A549 (cell line): ENCODE results near the gene ARPC1A. TPM values are rescaled to one million over a fixed set of nuclear protein-coding genes. Genes with fewer than 3 reads are reported as not detected.
A peak's percentile ranks its signal among the peaks of the same experiment; 100 is the strongest.

Experiments
- ATAC-seq, 2 experiments: fragments of 200-7000 bp in 1 of 2; fragments of >200 bp in 1 of 2; cut with Nextera tagmentation in 1 of 2; cut with Tn5 transposase in 1 of 2; 3 replicates each; pipeline versions ENCODE4 v1.8.0 to v1.9.1; 2018 to 2020; ENCODE audit warnings: mild to moderate bottlenecking in 1 of 2, moderate library complexity in 1 of 2
- CTCF ChIA-PET: fragments of 300-600 bp; sonication (Branson Sonifier 250); formaldehyde crosslinking; extraction: SDS; loops from one replicate; lab custom pipeline; 2021; ENCODE audit warnings: antibody characterized with exemption, inconsistent platforms; lab: Yijun Ruan, JAX
- POLR2A ChIA-PET: fragments of 350-600 bp; formaldehyde crosslinking; extraction: SDS; loops from one replicate; lab custom pipeline; 2021; ENCODE audit warnings: antibody characterized with exemption, inconsistent platforms; lab: Yijun Ruan, JAX
- DNase-seq, 2 experiments: peaks; one replicate each; pipeline versions ENCODE4 v3.0.0 to v3.0.0-alpha.2; 2011 to 2016; ENCODE audit warnings: low read depth in 1 of 2, low spot score in 1 of 2
- FAIRE-seq: peaks from 2 replicates; lab custom pipeline; 2011; peaks lifted over from hg19 to GRCh38; lab: Jason Lieb, UNC
- H3K27ac ChIP-seq, 2 experiments: fragments of >200 bp; sonication (Bioruptor Twin); formaldehyde crosslinking; 3 replicates each; pipeline ENCODE4 v1.5.1; 2016 to 2017
- H3K4me1 ChIP-seq: fragments of >200 bp; sonication (Bioruptor Twin); formaldehyde crosslinking; 3 replicates; pipeline ENCODE4 v1.6.1; 2016
- H3K4me2 ChIP-seq: fragments of >200 bp; sonication (Bioruptor Twin); formaldehyde crosslinking; 3 replicates; pipeline ENCODE4 v1.6.1; 2016
- H3K4me3 ChIP-seq: fragments of >200 bp; sonication (Bioruptor Twin); formaldehyde crosslinking; 3 replicates; pipeline ENCODE4 v1.5.1; 2016
- H3K9me3 ChIP-seq: fragments of >200 bp; sonication (Bioruptor Twin); formaldehyde crosslinking; 3 replicates; pipeline ENCODE4 v1.6.1; 2016
- BCL3 ChIP-seq: fragments of >200 bp; sonication (Bioruptor Twin); formaldehyde crosslinking; IDR thresholded peaks from 3 replicates; pipeline ENCODE4 v1.6.1; 2016
- BHLHE40 ChIP-seq: IDR thresholded peaks from 2 replicates; pipeline ENCODE4 v1.6.1; 2012; ENCODE audit warnings: low read depth, low read length, inconsistent platforms
- CHD4 ChIP-seq: fragments of 200-600 bp; sonication (generic); IDR thresholded peaks from 2 replicates; pipeline ENCODE4 v1.6.1; 2016; ENCODE audit warnings: antibody characterized with exemption, mild to moderate bottlenecking, borderline replicate concordance
- CTCF ChIP-seq: fragments of >200 bp; sonication (Bioruptor Twin); formaldehyde crosslinking; IDR thresholded peaks from 3 replicates; pipeline ENCODE4 v1.5.1; 2016
- FOSB ChIP-seq: fragments of 250-450 bp; sonication (Bioruptor Pico); IDR thresholded peaks from 2 replicates; pipeline ENCODE4 v1.5.0; 2020; ENCODE audit warnings: mild to moderate bottlenecking, moderate library complexity
- JUN ChIP-seq, 2 experiments: fragments of >200 bp; sonication (Bioruptor Twin); formaldehyde crosslinking; IDR thresholded peaks; 2 replicates in 1 of 2; 3 replicates in 1 of 2; pipeline ENCODE4 v1.6.1; 2016 to 2017
- KDM5A ChIP-seq: fragments of 200-600 bp; sonication (generic); IDR thresholded peaks from 2 replicates; pipeline ENCODE4 v1.6.1; 2016; ENCODE audit warnings: antibody characterized with exemption, mild to moderate bottlenecking
- MAZ ChIP-seq: fragments of 150-350 bp; IDR thresholded peaks from 2 replicates; pipeline ENCODE4 v1.6.1; 2014; ENCODE audit warnings: antibody characterized with exemption, low read depth, low read length, borderline replicate concordance
- MYC ChIP-seq: IDR thresholded peaks from 2 replicates; pipeline ENCODE4 v1.6.1; 2012; ENCODE audit warnings: mild to moderate bottlenecking, inconsistent platforms, low read length, improper control_type of control experiment, borderline replicate concordance
- POLR2AphosphoS2 ChIP-seq: conservative IDR thresholded peaks from 2 replicates; pipeline ENCODE4 v1.6.1; 2012; ENCODE audit warnings: low read length, improper control_type of control experiment, inconsistent platforms
- RAD21 ChIP-seq, 2 experiments: fragments of >200 bp in 1 of 2; sonication (Bioruptor Twin) in 1 of 2; formaldehyde crosslinking in 1 of 2; IDR thresholded peaks in 1 of 2; conservative IDR thresholded peaks in 1 of 2; 2 replicates in 1 of 2; 3 replicates in 1 of 2; pipeline ENCODE4 v1.6.1; 2012 to 2018; ENCODE audit warnings: inconsistent platforms in 1 of 2
- RARB ChIP-seq: fragments of 250-450 bp; sonication (Bioruptor Pico); IDR thresholded peaks from 2 replicates; pipeline ENCODE4 v1.8.0; 2021; ENCODE audit warnings: mild to moderate bottlenecking, moderate library complexity
- SMC3 ChIP-seq: fragments of >200 bp; sonication (Bioruptor Twin); formaldehyde crosslinking; IDR thresholded peaks from 3 replicates; pipeline ENCODE4 v1.6.1; 2018; ENCODE audit warnings: inconsistent platforms
- ZC3H11A ChIP-seq: fragments of 450-650 bp; IDR thresholded peaks from 2 replicates; pipeline ENCODE4 v1.6.1; 2014; ENCODE audit warnings: antibody characterized with exemption, mild to moderate bottlenecking
- ZSCAN20 ChIP-seq: fragments of 250-450 bp; sonication (Bioruptor Pico); IDR thresholded peaks from 2 replicates; pipeline ENCODE4 v1.8.0; 2022; ENCODE audit warnings: mild to moderate bottlenecking, moderate library complexity
- WGBS: methylation state at CpG from one replicate; pipeline ENCODE4 v1.1.6; 2017; ENCODE audit errors: missing lambda C conversion rate; 5-methylcytosine and 5-hydroxymethylcytosine counted together
- polyA plus RNA-seq, 4 experiments: library from polyadenylated mRNA; depleted of rRNA in 3 of 4; stranded (reverse); fragments of >200 nt; fragmentation: RNase III in 1 of 4; extraction: RNeasy Plus Mini Kit Qiagen cat#74134 plus additional on column Dnase treatment in 1 of 4; gene quantifications; 2 replicates in 3 of 4; 3 replicates in 1 of 4; pipeline ENCODE4 v1.2.3, GENCODE V29; 2011 to 2017

The ARPC1A gene
- polyA plus RNA-seq, 2 of the 4 experiments (the other 2 are of a cell fraction): 116 to 120 TPM

GRCh38 chr7:99311702-99312101, 14.0 kb upstream of the ARPC1A start:
- WGBS: 89% methylated on average over 9 of the region's 9 CpGs
- Histone ChIP-seq H3K4me3 (no peak overlapping the region), H3K4me1 (no peaks in the 10 kb centered on the region), H3K27ac (no peak overlapping the region), H3K4me2 (no peak overlapping the region), H3K9me3 (peaks cover 24% of the 10 kb centered on the region)
- ChIA-PET CTCF (interaction anchor here (0.7 to 10.3 kb wide), 25 partner anchors 9 to 310 kb away, joined by 3 to 197 read pairs (median 5); partner anchors contain the start of genes ARPC1A, MYH16 and SMURF1), POLR2A (no interaction called here)
- ATAC-seq (no peak; a peak in 1 of 6 replicates), DNase-seq (no peak), FAIRE-seq (no peak)
- no peak for TF ChIP-seq KDM5A
- TF ChIP-seq RAD21 (conservative IDR thresholded peaks at IDR 0.05 in 1 of 2, IDR thresholded peaks at IDR 0.05 in 1 of 2): peak; percentile 17 to 19; a peak in 1 of 5 replicates

- Histone ChIP-seq H3K4me1 (no peaks in the 10 kb centered on the region), H3K4me3 (no peak overlapping the region), H3K4me2 (peak overlapping the region; percentile 59), H3K9me3 (peaks cover 24% of the 10 kb centered on the region), H3K27ac (peak overlapping the region; percentile 32 to 60; a peak in 3 of 6 replicates)
- no peak for FAIRE-seq
- POLR2A ChIA-PET: no interaction called here
- CTCF ChIA-PET: interaction anchor here (0.6 to 10.3 kb wide), 63 partner anchors 8 to 323 kb away, joined by 3 to 197 read pairs (median 4); partner anchors contain the start of genes ARPC1A, MYH16 and SMURF1
- peak; percentile 97 for TF ChIP-seq RAD21 (conservative IDR thresholded peaks at IDR 0.05 in 1 of 2, IDR thresholded peaks at IDR 0.05 in 1 of 2)
- peak; percentile 97 for TF ChIP-seq CTCF
- TF ChIP-seq ZC3H11A: no peak
- no peak for TF ChIP-seq JUN (IDR thresholded peaks at IDR 0.05)
- no peak for TF ChIP-seq POLR2AphosphoS2
- TF ChIP-seq SMC3: peak; percentile 98
- TF ChIP-seq ZSCAN20: no peak
- no peak for TF ChIP-seq MYC
- DNase-seq: peak; percentile 61 to 75
- 36% methylated on average over 16 of the region's 16 CpGs for WGBS
- peak; percentile 81 to 86 for ATAC-seq
Observed at GRCh38 chr7:99312316-99313203, 13.1 kb upstream of the ARPC1A start.

GRCh38 chr7:99313204-99313573, 12.5 kb upstream of the ARPC1A start:
- WGBS: 18% methylated on average over 1 of the region's 1 CpG
- ChIA-PET CTCF (interaction anchor here (0.6 to 10.3 kb wide), 61 partner anchors 8 to 324 kb away, joined by 3 to 197 read pairs (median 5); partner anchors contain the start of genes ARPC1A, MYH16 and SMURF1), POLR2A (no interaction called here)
- H3K4me3 ChIP-seq: no peak overlapping the region
- no peaks in the 10 kb centered on the region for H3K4me1 ChIP-seq
- ATAC-seq (no peak; a peak in 1 of 6 replicates), FAIRE-seq (no peak)
- H3K27ac ChIP-seq: peak overlapping the region in 1 of 2 experiments; percentile 32; a peak in 2 of 6 replicates
- TF ChIP-seq RARB (CRISPR knock-in tag) (no peak), MAZ (no peak), BCL3 (no peak), POLR2AphosphoS2 (no peak), FOSB (CRISPR knock-in tag) (no peak), RAD21 (conservative IDR thresholded peaks at IDR 0.05 in 1 of 2, IDR thresholded peaks at IDR 0.05 in 1 of 2) (no peak; a peak in 1 of 5 replicates), CHD4 (no peak), BHLHE40 (no peak)
- TF ChIP-seq, all 56 proteins: peak for 0
- DNase-seq: no peak
- H3K9me3 ChIP-seq: peaks cover 24% of the 10 kb centered on the region
- peak overlapping the region; percentile 59 for H3K4me2 ChIP-seq
